HCT116 (cell line): ENCODE data around the gene PRDM2.

ENCODE experiments used
- ATF3 ChIP-seq: IDR thresholded peaks from 2 replicates; pipeline ENCODE4 v1.6.1; 2012
- ELF1 ChIP-seq: IDR thresholded peaks from 2 replicates; pipeline ENCODE4 v1.6.1; 2012; ENCODE audit warnings: low read depth, borderline replicate concordance
- EZH2 ChIP-seq: fragments of 200-600 bp; sonication (generic); IDR thresholded peaks from 2 replicates; pipeline ENCODE4 v1.6.1; 2017; ENCODE audit warnings: antibody characterized with exemption, mixed run types
- EZH2phosphoT487 ChIP-seq: fragments of 200-600 bp; IDR thresholded peaks from 2 replicates; pipeline ENCODE4 v1.6.1; 2018; ENCODE audit warnings: antibody characterized with exemption, borderline replicate concordance
- MAX ChIP-seq: IDR thresholded peaks from 2 replicates; pipeline ENCODE4 v1.6.1; 2012
- POLR2A ChIP-seq: IDR thresholded peaks from 2 replicates; pipeline ENCODE4 v1.7.0; 2011; ENCODE audit warnings: borderline replicate concordance; ENCODE audit not compliant: insufficient read depth, insufficient read length; ENCODE audit errors: extremely low read depth
- SP1 ChIP-seq: IDR thresholded peaks from 2 replicates; pipeline ENCODE4 v1.6.1; 2012; ENCODE audit warnings: low read depth
- TCF7L2 ChIP-seq: IDR thresholded peaks from 2 replicates; pipeline ENCODE4 v1.7.0; 2011; ENCODE audit warnings: borderline replicate concordance, inconsistent platforms; ENCODE audit not compliant: insufficient read depth, insufficient read length; ENCODE audit errors: extremely low read depth
- YY1 ChIP-seq: IDR thresholded peaks from 2 replicates; pipeline ENCODE4 v1.6.1; 2011; ENCODE audit warnings: low read length, low read depth, moderate library complexity, mild to moderate bottlenecking; ENCODE audit not compliant: insufficient replicate concordance; ENCODE audit errors: extremely low read depth
- ZNF274 ChIP-seq: fragments of 200-500 bp; sonication (Bioruptor generic); IDR thresholded peaks from 2 replicates; pipeline ENCODE4 v1.6.1; 2014; ENCODE audit warnings: mild to moderate bottlenecking, low read depth, low read length, inconsistent platforms
- TF ChIP-seq, protein P1 (sequence below), 3 experiments: fragments of 200-600 bp in 1 of 3; sonication (generic) in 1 of 3; IDR thresholded peaks in 2 of 3; conservative IDR thresholded peaks in 1 of 3; 2 replicates each; pipeline ENCODE4 v1.5.1; 2012 to 2017; ENCODE audit warnings: low read depth in 2 of 3, low read length in 2 of 3, antibody characterized with exemption in 1 of 3, borderline replicate concordance in 1 of 3, control low read depth in 1 of 3, mild to moderate bottlenecking in 1 of 3, mixed read lengths in 1 of 3, mixed run types in 1 of 3, moderate library complexity in 1 of 3; ENCODE audit not compliant: insufficient read depth in 1 of 3

GRCh38 chr1:13825033-13825432, 125.0 kb downstream of the PRDM2 start:
- TF ChIP-seq, protein P1, sequence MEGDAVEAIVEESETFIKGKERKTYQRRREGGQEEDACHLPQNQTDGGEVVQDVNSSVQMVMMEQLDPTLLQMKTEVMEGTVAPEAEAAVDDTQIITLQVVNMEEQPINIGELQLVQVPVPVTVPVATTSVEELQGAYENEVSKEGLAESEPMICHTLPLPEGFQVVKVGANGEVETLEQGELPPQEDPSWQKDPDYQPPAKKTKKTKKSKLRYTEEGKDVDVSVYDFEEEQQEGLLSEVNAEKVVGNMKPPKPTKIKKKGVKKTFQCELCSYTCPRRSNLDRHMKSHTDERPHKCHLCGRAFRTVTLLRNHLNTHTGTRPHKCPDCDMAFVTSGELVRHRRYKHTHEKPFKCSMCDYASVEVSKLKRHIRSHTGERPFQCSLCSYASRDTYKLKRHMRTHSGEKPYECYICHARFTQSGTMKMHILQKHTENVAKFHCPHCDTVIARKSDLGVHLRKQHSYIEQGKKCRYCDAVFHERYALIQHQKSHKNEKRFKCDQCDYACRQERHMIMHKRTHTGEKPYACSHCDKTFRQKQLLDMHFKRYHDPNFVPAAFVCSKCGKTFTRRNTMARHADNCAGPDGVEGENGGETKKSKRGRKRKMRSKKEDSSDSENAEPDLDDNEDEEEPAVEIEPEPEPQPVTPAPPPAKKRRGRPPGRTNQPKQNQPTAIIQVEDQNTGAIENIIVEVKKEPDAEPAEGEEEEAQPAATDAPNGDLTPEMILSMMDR (IDR thresholded peaks at IDR 0.05 in 2 of 3, conservative IDR thresholded peaks at IDR 0.05 in 1 of 3; ENCODE audit: borderline replicate concordance in 1 of 3, insufficient read depth in 1 of 3, low read depth in 2 of 3, low read length in 2 of 3) = no peak
- no peak for TF ChIP-seq TCF7L2
- no peak for TF ChIP-seq MAX
- TF ChIP-seq ZNF274 = no peak
- no peak for TF ChIP-seq ELF1
- TF ChIP-seq POLR2A = no peak
- no peak for TF ChIP-seq EZH2
- TF ChIP-seq EZH2phosphoT487 = no peak
- TF ChIP-seq ATF3 = no peak
- TF ChIP-seq SP1 = no peak
- TF ChIP-seq YY1 = no peak
